Stimulated activated CD4-positive, alpha-beta T cell treated with anti-CD3 and anti-CD28 coated beads, Interleukin-4, amount 100 ng/mL, for 24 hours (primary cell): Measurements from ENCODE around the gene EXOC6B.

ENCODE experiments used
- DNase-seq: peaks from one replicate; pipeline ENCODE4 v3.0.0-alpha.2; 2020

EXOC6B gene

GRCh38 chr2:72128843-72129227 is 697.0 kb downstream of the EXOC6B start:
- DNase-seq = no peak

DNA sequence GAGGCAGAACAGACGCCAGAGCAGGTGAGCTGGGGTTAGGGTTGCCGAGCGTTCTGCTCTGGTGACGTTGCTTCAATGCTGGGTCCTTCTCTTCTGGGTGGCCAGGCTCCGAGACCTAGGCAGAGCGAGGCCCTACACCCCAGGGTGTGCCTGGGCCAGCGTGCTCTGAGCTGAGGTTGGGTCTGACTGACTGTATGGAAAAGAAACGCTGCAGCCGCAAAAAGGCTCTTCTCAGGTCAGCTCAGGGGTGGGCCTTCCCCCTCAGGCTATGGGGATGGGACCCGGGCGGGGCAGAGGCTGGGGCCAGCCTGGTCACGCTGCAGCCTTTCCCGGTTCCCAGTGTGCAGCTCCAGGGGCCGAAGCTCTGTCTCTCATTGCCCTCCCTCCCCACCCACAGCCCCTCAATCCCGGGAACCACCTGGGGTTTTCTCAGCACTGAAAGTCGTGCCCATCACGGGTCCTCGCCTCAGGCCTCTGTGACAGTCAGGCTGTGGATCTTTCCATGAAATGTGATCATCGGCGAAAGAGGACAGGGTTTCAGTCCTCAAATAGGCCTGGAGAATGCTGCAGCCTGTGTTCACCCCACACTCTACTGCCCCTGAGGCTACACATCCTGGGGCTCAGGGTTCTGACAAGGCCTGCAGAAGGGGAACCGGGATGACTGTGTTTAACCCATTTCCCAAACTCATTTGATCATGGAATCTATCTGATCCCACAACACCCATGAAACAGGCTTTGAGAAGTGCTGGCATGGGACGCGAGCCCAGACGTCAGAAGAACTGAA is 697.6 kb downstream of the EXOC6B start:
- DNase-seq = no peak

DNA sequence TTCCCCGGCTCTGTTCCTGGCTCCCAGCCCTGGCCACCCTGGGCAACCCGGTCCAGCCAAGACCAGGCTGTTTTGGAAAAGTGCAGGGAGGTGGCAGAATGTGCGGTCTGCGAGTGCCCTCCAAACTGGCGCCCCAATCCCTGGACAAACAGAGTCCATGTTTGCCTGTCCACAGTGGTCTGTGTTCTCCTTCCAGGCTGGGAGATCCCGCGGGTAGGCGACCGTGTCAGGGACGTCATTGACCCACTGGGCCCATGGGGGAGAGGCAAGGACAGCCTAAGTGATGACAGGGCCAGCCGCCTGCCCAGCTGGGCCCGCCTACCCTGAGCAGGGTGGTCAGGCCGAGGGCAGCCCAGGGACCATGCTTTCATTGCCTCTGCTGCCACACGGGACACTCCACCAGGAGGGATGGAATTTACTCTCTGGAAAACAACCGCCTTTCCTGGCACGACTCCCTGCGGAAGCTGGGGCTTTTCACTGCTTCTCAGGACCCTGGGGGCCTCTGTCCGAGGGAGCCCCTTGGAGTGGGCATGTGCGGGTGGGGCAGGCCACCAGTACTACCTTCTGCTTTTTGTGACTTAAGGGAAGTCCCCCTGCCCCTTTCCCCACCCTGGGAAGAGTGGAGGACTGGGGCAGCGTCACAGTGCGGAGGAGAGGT is 698.3 kb downstream of the EXOC6B start:
- no peak for DNase-seq

DNA sequence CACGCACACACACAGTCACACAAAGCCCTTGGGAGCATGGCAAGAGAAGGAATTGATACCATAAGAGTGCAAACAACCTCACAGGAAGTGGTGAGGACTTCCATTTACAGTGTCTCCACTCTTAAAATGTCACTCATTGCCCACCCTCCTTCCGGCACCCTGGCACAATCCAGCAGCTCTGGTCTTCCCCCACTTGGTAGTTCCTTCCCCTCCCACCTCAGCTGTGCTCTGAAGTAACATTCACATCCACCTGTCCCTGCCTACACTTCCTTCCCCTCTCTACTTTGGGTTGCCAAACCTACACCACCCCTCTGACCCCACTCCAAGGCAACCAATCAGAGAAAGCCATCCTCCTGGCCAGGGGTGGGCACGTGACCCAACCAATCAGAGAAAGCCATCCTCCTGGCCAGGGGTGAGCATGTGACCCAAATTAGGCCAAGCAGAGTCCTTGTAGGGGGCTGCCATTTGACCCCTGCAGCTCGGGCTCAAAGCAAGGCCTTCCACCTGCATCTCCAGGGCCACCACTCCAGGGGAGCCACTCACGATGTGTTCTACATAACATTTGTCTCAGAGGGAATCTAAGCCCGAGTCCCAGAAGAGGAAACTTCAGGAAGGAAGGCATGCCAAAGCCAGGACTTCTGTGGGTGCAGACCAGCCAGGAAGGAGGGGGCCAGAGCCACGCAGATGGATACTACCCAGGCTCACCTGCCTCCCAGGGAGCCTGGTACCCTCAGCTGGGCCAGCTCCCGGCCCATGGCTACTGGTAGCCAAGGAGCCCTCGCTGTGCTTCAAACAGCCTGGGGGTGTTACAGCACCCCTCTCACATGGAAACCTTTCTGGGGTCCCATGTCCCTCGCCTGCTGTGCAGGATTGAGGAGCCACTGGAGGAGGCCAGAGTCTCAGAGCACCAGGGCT is 699.4 kb downstream of the EXOC6B start:
- no peak for DNase-seq
